HepG2 (cell line): ENCODE measurements around the gene ZNF865. TPM values are rescaled to one million over a fixed set of nuclear protein-coding genes. Genes with fewer than 3 reads are reported as not detected.
A peak's percentile ranks its signal among the peaks of the same experiment; 100 is the strongest.

Experiments
- BRF2 ChIP-seq: sonication (generic); formaldehyde crosslinking; IDR thresholded peaks from 2 replicates; pipeline ENCODE4 v1.8.1; 2022; ENCODE audit warnings: mild to moderate bottlenecking, missing genetic modification reagents
- DNMT1 ChIP-seq: sonication (generic); formaldehyde crosslinking; IDR thresholded peaks from 2 replicates; pipeline ENCODE4 v1.5.1; 2020; ENCODE audit warnings: mild to moderate bottlenecking, missing genetic modification reagents
- FOXM1 ChIP-seq: sonication (generic); formaldehyde crosslinking; IDR thresholded peaks from 2 replicates; pipeline ENCODE4 v1.5.0; 2020; ENCODE audit warnings: missing genetic modification reagents
- IRF9 ChIP-seq: sonication (generic); formaldehyde crosslinking; IDR thresholded peaks from 2 replicates; pipeline ENCODE4 v1.8.0; 2022; ENCODE audit warnings: missing genetic modification reagents, mild to moderate bottlenecking, borderline replicate concordance
- JUN ChIP-seq: sonication (generic); formaldehyde crosslinking; IDR thresholded peaks from 2 replicates; pipeline ENCODE4 v1.4.0; 2020; ENCODE audit warnings: mild to moderate bottlenecking, missing genetic modification reagents
- MAFK ChIP-seq, 2 experiments: IDR thresholded peaks in 1 of 2; conservative IDR thresholded peaks in 1 of 2; 2 replicates each; pipeline ENCODE4 v1.6.1; 2011; ENCODE audit warnings: improper control_type of control experiment in 2 of 2, low read length in 2 of 2
- NR0B2 ChIP-seq: sonication (generic); formaldehyde crosslinking; IDR thresholded peaks from 2 replicates; pipeline ENCODE4 v1.4.0; 2020; ENCODE audit warnings: mild to moderate bottlenecking, missing genetic modification reagents
- POLR2G ChIP-seq: fragments of 200-400 bp; formaldehyde crosslinking; IDR thresholded peaks from 2 replicates; pipeline ENCODE4 v1.6.1; 2018; ENCODE audit warnings: mild to moderate bottlenecking, low read depth, low read length, moderate library complexity
- RORA ChIP-seq: sonication (generic); formaldehyde crosslinking; IDR thresholded peaks from 2 replicates; pipeline ENCODE4 v1.5.0; 2020; ENCODE audit warnings: mild to moderate bottlenecking, missing genetic modification reagents, moderate library complexity
- RXRB ChIP-seq: IDR thresholded peaks from 2 replicates; pipeline ENCODE4 v1.6.1; 2016; ENCODE audit warnings: borderline replicate concordance, missing genetic modification reagents, missing compliant biosample characterization
- SP4 ChIP-seq: sonication (generic); formaldehyde crosslinking; IDR thresholded peaks from 2 replicates; pipeline ENCODE4 v1.8.1; 2023; ENCODE audit warnings: mild to moderate bottlenecking, missing genetic modification reagents
- ZBTB33 ChIP-seq: sonication (generic); formaldehyde crosslinking; IDR thresholded peaks from 2 replicates; pipeline ENCODE4 v1.4.0; 2020; ENCODE audit warnings: missing genetic modification reagents
- ZFY ChIP-seq: sonication (generic); formaldehyde crosslinking; IDR thresholded peaks from 2 replicates; pipeline ENCODE4 v1.4.0; 2020; ENCODE audit warnings: missing genetic modification reagents
- ZNF331 ChIP-seq: sonication (generic); formaldehyde crosslinking; IDR thresholded peaks from 2 replicates; pipeline ENCODE4 v1.4.0; 2020; ENCODE audit warnings: missing genetic modification reagents
- ZNF44 ChIP-seq: sonication (generic); formaldehyde crosslinking; IDR thresholded peaks from 2 replicates; pipeline ENCODE4 v1.5.1; 2020; ENCODE audit warnings: mild to moderate bottlenecking, missing genetic modification reagents
- ZNF484 ChIP-seq: sonication (generic); formaldehyde crosslinking; IDR thresholded peaks from 2 replicates; pipeline ENCODE4 v1.5.1; 2020; ENCODE audit warnings: mild to moderate bottlenecking, low read depth, missing genetic modification reagents, borderline replicate concordance
- ZNF615 ChIP-seq: sonication (generic); formaldehyde crosslinking; IDR thresholded peaks from 2 replicates; pipeline ENCODE4 v1.5.0; 2020; ENCODE audit warnings: mild to moderate bottlenecking, missing genetic modification reagents, borderline replicate concordance
- polyA plus RNA-seq, 8 experiments: library from polyadenylated mRNA; depleted of rRNA in 3 of 8; stranded (reverse) in 7 of 8; unstranded in 1 of 8; fragments of >200 nt; fragmentation: Illumina TruSeq in 4 of 8; extraction: Trizol in 4 of 8; gene quantifications; 2 replicates each; pipeline versions ENCODE4 v1.2.1 to v1.2.3, GENCODE V29; 2011 to 2016; ENCODE audit warnings: low read depth in 4 of 8, missing spikeins in 1 of 8, mixed read lengths in 1 of 8; ENCODE audit not compliant: insufficient read depth in 1 of 8
- total RNA-seq, 5 experiments: library from RNA; depleted of rRNA; stranded (reverse); fragments of >200 nt; fragmentation: Illumina TruSeq; extraction: Trizol; gene quantifications; 2 replicates each; pipeline ENCODE4 v1.2.3, GENCODE V29; 2016; ENCODE audit warnings: low read depth in 1 of 5
- TF ChIP-seq, protein P1 (sequence below): sonication (generic); formaldehyde crosslinking; IDR thresholded peaks from 2 replicates; pipeline ENCODE4 v1.8.0; 2023; ENCODE audit warnings: mild to moderate bottlenecking, missing genetic modification reagents
- TF ChIP-seq, protein P2 (sequence below): sonication (generic); formaldehyde crosslinking; IDR thresholded peaks from 2 replicates; pipeline ENCODE4 v1.5.1; 2020; ENCODE audit warnings: missing genetic modification reagents, mild to moderate bottlenecking, borderline replicate concordance

Gene ZNF865
- total and polyA plus RNA-seq, 2 of the 13 experiments (the other 11 are each of a cell fraction or from before 2014, with no cell fraction given): 0.93 to 1.0 TPM

GRCh38 chr19:55605637-55606470 lies at the start of gene ZNF865 (continued):
- no peak for TF ChIP-seq JUN (CRISPR knock-in tag)
- no peak for TF ChIP-seq BRF2
- TF ChIP-seq IRF9: 0 out of 2 replicates have a peak, but pooled peaks have one; percentile 42
- no peak for TF ChIP-seq POLR2G
- TF ChIP-seq, protein P1, sequence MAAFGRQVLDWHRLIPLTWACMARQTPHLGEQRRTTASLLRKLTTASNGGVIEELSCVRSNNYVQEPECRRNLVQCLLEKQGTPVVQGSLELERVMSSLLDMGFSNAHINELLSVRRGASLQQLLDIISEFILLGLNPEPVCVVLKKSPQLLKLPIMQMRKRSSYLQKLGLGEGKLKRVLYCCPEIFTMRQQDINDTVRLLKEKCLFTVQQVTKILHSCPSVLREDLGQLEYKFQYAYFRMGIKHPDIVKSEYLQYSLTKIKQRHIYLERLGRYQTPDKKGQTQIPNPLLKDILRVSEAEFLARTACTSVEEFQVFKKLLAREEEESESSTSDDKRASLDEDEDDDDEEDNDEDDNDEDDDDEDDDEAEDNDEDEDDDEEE (CRISPR knock-in tag): 0 out of 2 replicates have a peak, but pooled peaks have one; percentile 22
- TF ChIP-seq ZNF331: 0 out of 2 replicates have a peak, but pooled peaks have one; percentile 22
- TF ChIP-seq DNMT1 (CRISPR knock-in tag): 0 out of 2 replicates have a peak, but pooled peaks have one; percentile 58
- TF ChIP-seq ZBTB33 (CRISPR knock-in tag): 0 out of 2 replicates have a peak, but pooled peaks have one; percentile 16
- no peak for TF ChIP-seq ZNF615 (CRISPR knock-in tag)
- TF ChIP-seq RORA (CRISPR knock-in tag): no peak
- no peak for TF ChIP-seq ZNF484
- TF ChIP-seq, protein P2, sequence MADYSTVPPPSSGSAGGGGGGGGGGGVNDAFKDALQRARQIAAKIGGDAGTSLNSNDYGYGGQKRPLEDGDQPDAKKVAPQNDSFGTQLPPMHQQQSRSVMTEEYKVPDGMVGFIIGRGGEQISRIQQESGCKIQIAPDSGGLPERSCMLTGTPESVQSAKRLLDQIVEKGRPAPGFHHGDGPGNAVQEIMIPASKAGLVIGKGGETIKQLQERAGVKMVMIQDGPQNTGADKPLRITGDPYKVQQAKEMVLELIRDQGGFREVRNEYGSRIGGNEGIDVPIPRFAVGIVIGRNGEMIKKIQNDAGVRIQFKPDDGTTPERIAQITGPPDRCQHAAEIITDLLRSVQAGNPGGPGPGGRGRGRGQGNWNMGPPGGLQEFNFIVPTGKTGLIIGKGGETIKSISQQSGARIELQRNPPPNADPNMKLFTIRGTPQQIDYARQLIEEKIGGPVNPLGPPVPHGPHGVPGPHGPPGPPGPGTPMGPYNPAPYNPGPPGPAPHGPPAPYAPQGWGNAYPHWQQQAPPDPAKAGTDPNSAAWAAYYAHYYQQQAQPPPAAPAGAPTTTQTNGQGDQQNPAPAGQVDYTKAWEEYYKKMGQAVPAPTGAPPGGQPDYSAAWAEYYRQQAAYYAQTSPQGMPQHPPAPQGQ: no peak
- TF ChIP-seq NR0B2 (CRISPR knock-in tag): no peak
- no peak for TF ChIP-seq SP4 (CRISPR knock-in tag)
- TF ChIP-seq ZNF44: 0 out of 2 replicates have a peak, but pooled peaks have one; percentile 28
- TF ChIP-seq FOXM1 (CRISPR knock-in tag): no peak
- TF ChIP-seq ZFY (CRISPR knock-in tag): peak; percentile 59
- TF ChIP-seq RXRB: peak; percentile 51; the same call in 1 of the 2 replicates
- no peak for TF ChIP-seq MAFK (conservative IDR thresholded peaks at IDR 0.05 in 1 of 2, IDR thresholded peaks at IDR 0.05 in 1 of 2; ENCODE audit: low read length in 2 of 2)
